ES-I3 (cell line): ENCODE measurements around the gene MPRIP.
A peak's percentile ranks its signal among the peaks of the same experiment; 100 is the strongest.

ENCODE experiments used
- H3K36me3 ChIP-seq: 2 replicates; pipeline ENCODE4 v1.6.1; 2013; ENCODE audit warnings: mild to moderate bottlenecking, low read length, control low read depth, moderate library complexity; ENCODE audit not compliant: insufficient read depth
- H3K4me1 ChIP-seq: 2 replicates; pipeline ENCODE4 v1.6.1; 2013; ENCODE audit warnings: mild to moderate bottlenecking, control low read depth, low read length; ENCODE audit not compliant: insufficient read depth
- H3K9ac ChIP-seq: 2 replicates; pipeline ENCODE4 v1.6.1; 2013; ENCODE audit warnings: low read depth, mild to moderate bottlenecking, low read length, moderate library complexity
- H3K9me3 ChIP-seq: 2 replicates; pipeline ENCODE4 v1.6.1; 2013; ENCODE audit warnings: mild to moderate bottlenecking, low read length, moderate library complexity; ENCODE audit not compliant: control insufficient read depth, insufficient read depth

MPRIP gene

GRCh38 chr17:17030515-17031211, 11.6 kb upstream of the MPRIP start:
- no peaks in the 10 kb centered on the region for H3K36me3 ChIP-seq
- no peak overlapping the region for H3K9ac ChIP-seq
- peaks cover 21% of the 10 kb centered on the region; the same call in 1 of the 2 replicates for H3K4me1 ChIP-seq

GRCh38 chr17:17032131-17032692, 10.0 kb upstream of the MPRIP start:
- H3K9me3 ChIP-seq: no peaks in the 10 kb centered on the region
- H3K4me1 ChIP-seq: peaks cover 21% of the 10 kb centered on the region; the same call in 1 of the 2 replicates
- H3K36me3 ChIP-seq: no peaks in the 10 kb centered on the region
- H3K9ac ChIP-seq: no peak overlapping the region

More at GRCh38 chr17:17030515-17031211, 11.6 kb upstream of the MPRIP start:
- H3K9me3 ChIP-seq: no peaks in the 10 kb centered on the region

- Histone ChIP-seq H3K4me1 (peaks cover 12% of the 10 kb centered on the region; the same call in 1 of the 2 replicates), H3K9ac (no peak overlapping the region)
Measured at GRCh38 chr17:17033466-17033865, 8.8 kb upstream of the MPRIP start.

GRCh38 chr17:17034026-17034425, 8.2 kb upstream of the MPRIP start:
- no peaks in the 10 kb centered on the region for H3K9me3 ChIP-seq
- H3K9ac ChIP-seq: no peak overlapping the region
- no peaks in the 10 kb centered on the region for H3K36me3 ChIP-seq
- peaks cover 6% of the 10 kb centered on the region; the same call in 1 of the 2 replicates for H3K4me1 ChIP-seq

More at GRCh38 chr17:17033466-17033865, 8.8 kb upstream of the MPRIP start:
- Histone ChIP-seq H3K36me3 (no peaks in the 10 kb centered on the region), H3K9me3 (no peaks in the 10 kb centered on the region)

GRCh38 chr17:17034496-17035075, 7.7 kb upstream of the MPRIP start:
- H3K9me3 ChIP-seq: no peaks in the 10 kb centered on the region
- H3K4me1 ChIP-seq: peaks cover under 1% of the 10 kb centered on the region; the same call in 1 of the 2 replicates
- no peak overlapping the region for H3K9ac ChIP-seq
- H3K36me3 ChIP-seq: no peaks in the 10 kb centered on the region

- Histone ChIP-seq H3K9me3 (no peaks in the 10 kb centered on the region), H3K4me1 (no peaks in the 10 kb centered on the region; the same call in 1 of the 2 replicates), H3K9ac (no peak overlapping the region), H3K36me3 (no peaks in the 10 kb centered on the region)
Measured at GRCh38 chr17:17035490-17035889, 6.8 kb upstream of the MPRIP start.

GRCh38 chr17:17035920-17036523, 6.2 kb upstream of the MPRIP start:
- Histone ChIP-seq H3K9ac (no peak overlapping the region), H3K4me1 (peaks cover 2% of the 10 kb centered on the region; the same call in 1 of the 2 replicates), H3K36me3 (no peaks in the 10 kb centered on the region), H3K9me3 (no peaks in the 10 kb centered on the region)

GRCh38 chr17:17036524-17036998, 5.7 kb upstream of the MPRIP start:
- peaks cover 6% of the 10 kb centered on the region; the same call in 1 of the 2 replicates for H3K4me1 ChIP-seq
- no peaks in the 10 kb centered on the region for H3K36me3 ChIP-seq
- no peaks in the 10 kb centered on the region for H3K9me3 ChIP-seq
- H3K9ac ChIP-seq: no peak overlapping the region

GRCh38 chr17:17039911-17040310, 2.3 kb upstream of the MPRIP start:
- Histone ChIP-seq H3K36me3 (no peaks in the 10 kb centered on the region), H3K4me1 (peaks cover 15% of the 10 kb centered on the region), H3K9me3 (no peaks in the 10 kb centered on the region), H3K9ac (no peak overlapping the region)

GRCh38 chr17:17041018-17041521, 1.2 kb upstream of the MPRIP start:
- Histone ChIP-seq H3K4me1 (peaks cover 21% of the 10 kb centered on the region), H3K9me3 (no peaks in the 10 kb centered on the region), H3K36me3 (no peaks in the 10 kb centered on the region), H3K9ac (no peak overlapping the region; the same call in 1 of the 2 replicates)

GRCh38 chr17:17041571-17042383, 480 bp upstream of the MPRIP start:
- peak overlapping the region; percentile 46; the same call in 1 of the 2 replicates for H3K9ac ChIP-seq
- no peaks in the 10 kb centered on the region for H3K9me3 ChIP-seq
- H3K36me3 ChIP-seq: no peaks in the 10 kb centered on the region
- peaks cover 21% of the 10 kb centered on the region for H3K4me1 ChIP-seq

GRCh38 chr17:17042851-17043460, 699 bp downstream of the MPRIP start:
- H3K4me1 ChIP-seq: peaks cover 21% of the 10 kb centered on the region
- no peaks in the 10 kb centered on the region for H3K9me3 ChIP-seq
- no peaks in the 10 kb centered on the region for H3K36me3 ChIP-seq
- H3K9ac ChIP-seq: peak overlapping the region; percentile 74

- H3K4me1 ChIP-seq: peaks cover 21% of the 10 kb centered on the region
- H3K9me3 ChIP-seq: no peaks in the 10 kb centered on the region
- H3K36me3 ChIP-seq: no peaks in the 10 kb centered on the region
- peak overlapping the region; percentile 74; the same call in 1 of the 2 replicates for H3K9ac ChIP-seq
Measured at GRCh38 chr17:17043461-17044271, 1.4 kb downstream of the MPRIP start.
